HG03108 (cell line): ENCODE results near the gene ADCY9.
A peak's percentile ranks its signal among the peaks of the same experiment; 100 is the strongest.
"Not testable (repeated sequence)": the region's sequence is repeated elsewhere in the genome, so short reads cannot be mapped to it uniquely, and the experiment has no call there.

Experiments used
- ATAC-seq: cut with Tn5 transposase; IDR thresholded peaks from one replicate; pipeline ENCODE4 v1.9.1; 2021; ENCODE audit warnings: moderate library complexity; ENCODE audit not compliant: unreplicated experiment

ADCY9 gene

DNA sequence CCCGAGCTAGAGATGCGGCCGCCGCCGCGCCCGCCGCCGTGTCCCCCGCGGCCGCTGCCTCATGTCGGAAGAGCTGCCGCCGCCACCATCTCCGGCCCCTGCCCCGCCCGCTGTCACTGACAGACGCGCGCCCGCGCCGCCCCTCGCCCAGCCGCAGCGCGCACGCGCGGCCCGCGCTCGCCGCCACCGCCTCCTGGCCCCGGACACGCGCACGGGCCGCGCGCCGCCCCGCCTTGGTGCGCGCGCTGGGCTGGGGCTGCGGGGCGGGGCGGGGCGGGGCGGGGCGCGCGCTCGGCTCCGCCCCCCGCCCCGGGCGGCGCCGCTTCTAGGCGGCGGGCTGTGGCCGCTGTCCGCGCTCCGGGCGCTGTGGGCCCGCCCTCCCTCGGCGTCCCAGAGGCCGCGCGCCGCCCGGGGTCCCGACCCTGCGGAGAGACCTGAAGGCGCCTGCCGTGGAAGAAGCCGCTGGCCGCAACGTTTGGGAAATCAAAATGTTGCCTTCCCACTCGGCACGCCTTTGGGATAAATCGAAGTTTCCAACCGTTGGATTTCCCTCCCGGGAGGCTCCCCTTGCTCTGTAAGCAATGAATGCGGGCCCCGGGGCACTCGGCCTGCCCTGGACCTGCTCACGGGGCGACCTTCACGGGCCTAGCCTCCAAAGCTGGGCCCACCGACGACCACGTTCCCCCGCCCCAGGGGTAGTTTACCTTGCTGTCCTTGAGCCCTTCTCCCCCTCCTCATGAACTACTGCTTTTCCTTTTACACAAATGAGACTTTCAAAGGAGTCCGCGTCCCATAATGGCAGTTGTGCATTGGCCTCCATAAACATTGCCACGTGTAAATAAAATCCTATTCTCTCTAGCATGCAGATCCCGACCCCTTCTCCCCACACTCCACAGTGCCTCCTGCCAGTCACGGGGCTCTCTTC, at the start of gene ADCY9:
Gene ADCY9, minus strand, starts transcription at position 118 of the 925 bp plus-strand sequence. CDS start 1,000 bp downstream, outside the sequence.
- peak; percentile 52 for ATAC-seq

DNA sequence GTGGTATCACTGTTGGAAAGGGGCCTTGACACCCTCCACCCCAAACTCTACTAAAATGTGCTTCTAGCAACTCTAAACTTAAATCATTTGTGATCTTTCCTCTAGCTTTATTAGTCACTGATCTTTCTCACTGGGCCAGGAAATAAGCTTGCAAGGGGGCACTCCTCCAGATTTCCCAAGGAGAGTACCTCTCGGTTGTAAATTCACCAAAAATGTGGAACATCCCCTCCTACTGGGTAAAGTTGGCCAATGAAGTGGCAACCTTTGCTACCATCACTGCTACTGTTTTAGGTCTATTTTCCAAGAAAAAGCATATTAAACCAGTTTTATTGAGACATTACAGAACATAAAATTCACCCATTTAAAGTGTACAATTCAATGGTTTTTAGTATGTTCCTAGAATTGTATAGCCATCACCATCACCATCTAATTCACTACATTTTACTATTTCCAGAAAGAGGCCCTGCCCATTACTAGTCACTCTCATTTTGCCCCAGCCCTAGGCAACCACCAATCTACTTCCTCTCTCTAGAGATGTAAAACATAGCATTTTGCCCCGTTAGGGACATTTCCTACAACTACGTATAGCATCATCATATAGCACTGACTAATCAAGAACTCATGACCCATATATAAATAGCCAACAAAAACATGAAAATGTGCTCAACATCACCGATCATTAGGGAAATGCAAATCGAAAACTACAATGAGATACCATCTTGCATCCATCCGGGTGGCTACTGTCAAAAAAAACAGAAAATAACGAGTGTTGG, 44.6 kb upstream of the ADCY9 start:
- no peak for ATAC-seq

DNA sequence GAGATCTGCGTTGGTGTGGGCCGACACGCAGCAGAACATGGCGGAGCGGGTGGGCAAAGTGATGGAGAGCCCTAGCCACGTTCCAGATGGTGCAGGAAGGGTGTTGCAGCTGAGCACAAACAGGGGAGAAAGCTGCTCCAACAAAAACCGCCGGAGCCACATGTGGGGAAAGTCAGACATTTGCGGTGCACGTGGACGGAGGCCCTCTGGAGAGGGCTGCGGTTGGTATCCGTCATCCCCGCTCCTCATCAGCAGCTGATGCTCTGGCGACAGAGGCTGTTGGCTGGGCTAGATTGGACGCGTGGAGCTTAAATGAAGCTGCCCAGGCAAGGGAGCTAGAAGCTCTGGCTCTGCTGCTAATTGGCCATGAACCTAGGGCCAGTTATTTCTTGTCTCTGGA, 43.5 kb upstream of the ADCY9 start:
- no peak for ATAC-seq

DNA sequence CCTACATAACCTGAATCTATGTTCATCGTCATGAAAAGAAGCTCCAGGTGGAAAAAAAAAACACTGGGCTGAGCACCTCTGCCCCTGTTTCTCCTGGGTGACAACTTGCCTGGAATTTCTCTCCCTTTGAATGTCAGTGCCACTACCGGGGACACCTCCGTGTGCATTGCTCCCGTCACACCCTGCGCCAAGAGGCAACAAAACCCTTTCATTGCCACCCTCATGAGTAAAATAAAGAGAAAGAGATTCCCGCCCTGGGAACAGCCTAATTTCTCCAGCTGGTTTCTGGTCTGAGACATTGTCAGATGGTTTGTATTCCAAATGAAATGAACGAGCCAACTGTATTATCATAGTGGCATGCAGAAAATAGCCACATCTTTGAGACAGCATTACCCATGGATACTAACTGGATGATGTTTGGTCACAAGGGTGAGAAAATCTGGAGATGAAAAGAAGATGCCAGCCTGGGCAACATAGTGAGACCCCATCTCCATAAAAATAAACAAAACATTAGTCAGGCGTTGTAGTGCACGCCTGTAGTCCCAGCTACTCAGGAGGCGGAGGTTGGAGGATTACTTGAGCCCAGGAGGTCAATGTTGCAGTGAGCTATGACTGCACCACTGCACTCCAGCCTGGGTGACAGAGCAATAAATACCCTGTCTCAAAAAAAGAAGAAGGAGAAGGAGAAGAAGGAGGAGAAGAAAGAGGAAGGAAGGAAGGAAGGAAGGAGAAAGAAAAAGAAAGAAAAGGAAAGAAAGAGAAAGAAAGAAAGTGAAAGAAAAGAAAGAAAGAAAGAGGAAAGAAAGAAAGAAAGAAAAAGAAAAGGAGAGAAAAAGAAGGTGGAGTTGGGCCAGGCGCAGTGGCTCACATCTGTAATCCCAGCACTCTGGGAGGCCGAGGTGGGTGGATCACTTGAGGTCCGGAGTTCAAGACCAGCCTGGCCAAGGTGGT, 42.2 kb upstream of the ADCY9 start:
- ATAC-seq = no peak

DNA sequence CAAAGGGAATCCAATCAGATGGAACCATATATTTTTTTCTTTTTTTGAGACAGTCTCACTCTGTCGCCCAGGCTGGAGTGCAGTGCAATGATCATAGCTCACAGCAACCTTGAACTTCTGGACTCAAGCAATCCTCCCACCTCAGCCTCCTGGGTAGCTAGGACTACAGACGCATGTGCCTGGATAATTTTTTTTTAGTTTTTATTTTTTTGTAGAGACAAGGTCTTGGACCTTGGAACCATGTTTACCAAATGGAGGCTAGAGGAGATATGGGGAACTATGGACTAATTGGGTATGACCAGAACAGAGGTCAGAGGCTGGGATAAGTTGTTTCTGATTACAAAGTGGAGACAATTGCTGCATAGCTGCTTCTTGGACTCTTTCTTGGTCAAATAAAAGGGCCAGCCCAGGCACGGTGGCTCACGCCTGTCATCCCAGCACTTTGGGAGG, 41.2 kb upstream of the ADCY9 start:
- no peak for ATAC-seq

DNA sequence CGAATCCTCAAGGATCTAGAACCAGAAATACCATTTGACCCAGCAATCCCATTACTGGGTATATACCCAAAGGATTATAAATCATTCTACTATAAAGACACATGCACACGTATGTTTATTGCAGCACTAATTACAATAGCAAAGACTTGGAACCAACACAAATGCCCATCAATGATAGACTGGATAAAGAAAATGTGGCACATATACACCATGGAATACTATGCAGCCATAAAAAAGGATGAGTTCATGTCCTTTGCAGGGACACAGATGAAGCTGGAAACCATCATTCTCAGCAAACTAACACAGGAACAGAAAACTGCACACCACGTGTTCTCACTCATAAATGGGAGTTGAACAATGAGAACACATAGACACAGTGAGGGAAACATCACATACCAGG, 40.3 kb upstream of the ADCY9 start:
- ATAC-seq = not testable (repeated sequence)

DNA sequence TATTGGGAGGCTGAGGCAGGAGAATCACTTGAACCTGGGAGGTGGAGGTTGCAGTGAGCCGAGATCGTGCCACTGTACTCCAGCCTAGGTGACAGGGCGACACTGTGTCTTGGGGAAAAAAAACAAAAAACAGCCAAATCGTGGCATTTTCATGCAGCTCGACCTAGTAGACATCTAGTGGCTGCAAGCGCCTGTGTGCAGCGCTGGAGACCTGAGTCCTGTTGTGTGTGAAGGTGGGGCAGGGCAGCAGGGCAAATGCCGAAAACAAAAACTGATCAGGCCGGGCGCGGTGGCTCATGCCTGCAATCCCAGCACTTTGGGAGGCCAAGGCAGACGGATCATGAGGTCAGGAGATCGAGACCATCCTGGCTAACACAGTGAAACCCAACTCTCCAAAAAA, 37.1 kb upstream of the ADCY9 start:
- not testable (repeated sequence) for ATAC-seq

DNA sequence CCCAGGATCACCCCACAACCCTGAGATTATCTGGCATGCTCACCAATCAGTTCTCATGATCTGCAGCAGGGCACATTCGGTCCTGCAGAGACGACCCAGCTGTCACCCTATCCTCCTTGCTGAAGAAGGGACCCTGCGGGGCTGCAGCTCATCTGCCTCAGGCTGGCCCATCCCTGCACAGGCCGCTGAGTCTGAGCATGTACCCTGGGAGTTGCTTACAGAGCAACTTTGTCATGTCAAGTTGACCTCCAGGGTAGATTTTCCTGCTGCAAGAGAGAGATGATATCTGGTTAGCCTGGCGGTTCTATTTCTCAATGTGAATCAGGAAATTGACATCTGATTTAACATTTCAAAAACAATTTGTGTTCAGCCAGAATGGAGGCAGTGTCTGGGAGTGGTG, 36.0 kb upstream of the ADCY9 start:
- no peak for ATAC-seq

DNA sequence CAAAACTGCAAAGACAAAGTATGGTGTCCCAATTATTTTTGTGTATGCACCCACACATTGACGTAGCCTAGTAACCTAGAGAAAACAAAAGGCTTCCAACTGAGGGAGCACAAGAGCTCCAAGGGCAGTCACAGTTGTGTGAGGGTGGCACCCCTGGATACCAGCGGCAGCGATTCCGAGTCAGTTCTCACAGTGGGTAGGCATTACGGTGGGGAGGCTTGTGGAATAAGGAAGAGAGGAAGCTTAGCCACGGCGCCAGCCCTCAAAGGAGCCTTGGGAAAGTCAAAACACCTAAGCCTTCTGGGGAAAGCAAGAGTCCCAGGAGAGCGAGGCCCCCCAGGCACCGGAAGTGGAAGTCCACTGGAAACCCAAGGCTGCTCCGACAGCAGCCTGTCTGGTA, 31.0 kb upstream of the ADCY9 start:
- no peak for ATAC-seq

DNA sequence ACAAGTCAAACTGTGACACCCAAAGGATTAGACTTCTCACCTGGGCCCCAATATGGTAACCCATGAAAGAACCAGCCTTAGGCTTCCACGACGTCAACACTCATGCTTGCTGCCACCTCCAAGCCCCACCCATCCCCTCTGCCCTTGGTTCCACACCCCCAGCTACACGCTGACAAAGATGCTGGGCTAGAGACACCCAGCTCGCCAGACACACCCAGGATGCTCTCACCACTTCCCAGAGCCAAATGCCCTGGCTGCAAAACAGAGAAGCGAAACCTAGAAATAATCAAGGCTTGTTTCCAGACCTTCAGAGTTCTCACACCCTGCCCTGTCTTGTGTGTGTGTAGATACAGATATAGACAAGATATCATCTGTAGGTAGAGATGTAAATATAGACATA, 26.0 kb upstream of the ADCY9 start:
- peak; percentile 33 for ATAC-seq

DNA sequence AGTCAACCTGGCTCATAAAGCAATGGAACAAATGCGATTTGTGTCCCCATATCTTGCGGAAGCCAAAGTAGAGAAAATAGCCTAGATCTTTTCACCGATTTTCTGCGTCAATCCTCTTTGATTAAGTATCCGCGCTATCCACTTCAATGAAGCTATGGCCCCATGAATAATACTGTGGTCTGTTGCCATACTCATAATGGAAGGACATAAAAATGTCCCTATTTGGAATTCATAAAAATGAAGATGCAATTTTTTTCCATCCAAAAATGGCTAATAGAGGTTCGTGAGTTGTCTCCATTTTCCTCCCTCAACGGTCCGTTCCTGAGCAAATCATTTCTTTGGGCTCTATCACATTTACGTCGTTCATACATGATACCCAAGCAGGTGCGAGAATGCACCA, 25.4 kb upstream of the ADCY9 start:
- ATAC-seq = no peak

DNA sequence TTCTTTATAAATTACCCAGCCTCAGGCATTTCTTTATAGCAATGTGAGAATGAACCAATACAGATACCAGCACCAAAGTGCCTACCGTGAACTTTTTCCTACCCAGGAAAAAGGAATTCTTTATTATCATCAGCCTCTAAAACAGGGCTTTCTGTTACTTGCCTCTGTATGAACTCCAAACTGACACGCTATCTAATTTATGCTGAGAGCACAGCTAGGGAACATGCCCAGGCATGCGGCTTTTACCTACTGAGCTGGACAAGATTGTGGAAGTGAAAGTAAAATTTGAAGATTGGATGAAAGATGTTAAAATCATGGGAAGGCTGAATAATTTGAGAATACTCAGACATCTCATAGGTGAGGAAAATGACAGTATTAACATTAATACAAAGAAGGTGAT, 24.4 kb upstream of the ADCY9 start:
- ATAC-seq = no peak

DNA sequence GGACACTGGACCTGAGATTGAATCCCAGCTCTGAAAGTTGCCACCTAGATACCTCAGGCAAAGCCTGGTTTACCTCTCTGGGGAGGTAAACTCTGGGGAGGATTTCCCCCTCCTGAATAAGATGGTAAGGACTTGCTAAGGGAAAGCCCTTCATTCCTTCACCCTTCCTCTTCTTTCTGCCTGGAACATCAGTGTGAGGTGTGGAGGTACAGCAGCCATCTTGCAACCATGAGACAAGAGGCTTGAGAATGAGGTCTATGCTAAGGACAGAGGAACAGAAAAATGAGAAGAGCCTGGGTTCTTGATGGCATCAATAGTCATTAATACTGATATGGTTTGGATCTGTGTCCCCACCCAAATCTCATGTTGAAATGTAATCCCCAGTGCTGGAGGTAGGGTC, 23.7 kb upstream of the ADCY9 start:
- no peak for ATAC-seq

DNA sequence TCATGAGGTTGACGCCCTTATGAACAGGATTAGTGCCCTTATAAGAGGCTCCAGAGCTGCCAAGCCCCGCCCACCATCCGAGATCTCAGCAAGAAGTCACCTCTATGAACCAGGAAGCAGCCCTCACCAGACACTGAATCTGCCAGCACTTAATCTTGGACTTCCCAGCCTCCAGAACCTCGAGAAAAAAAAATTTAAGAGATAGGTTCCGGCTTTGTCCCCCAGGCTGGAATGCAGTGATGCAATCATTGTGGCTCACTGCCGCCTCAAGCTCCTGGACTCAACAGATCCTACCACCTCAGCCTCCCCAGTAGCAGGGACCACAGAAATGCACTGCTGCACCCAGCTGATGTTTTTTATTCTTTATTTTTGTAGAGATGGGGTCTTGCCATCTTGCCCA, 22.5 kb upstream of the ADCY9 start:
- ATAC-seq = no peak

DNA sequence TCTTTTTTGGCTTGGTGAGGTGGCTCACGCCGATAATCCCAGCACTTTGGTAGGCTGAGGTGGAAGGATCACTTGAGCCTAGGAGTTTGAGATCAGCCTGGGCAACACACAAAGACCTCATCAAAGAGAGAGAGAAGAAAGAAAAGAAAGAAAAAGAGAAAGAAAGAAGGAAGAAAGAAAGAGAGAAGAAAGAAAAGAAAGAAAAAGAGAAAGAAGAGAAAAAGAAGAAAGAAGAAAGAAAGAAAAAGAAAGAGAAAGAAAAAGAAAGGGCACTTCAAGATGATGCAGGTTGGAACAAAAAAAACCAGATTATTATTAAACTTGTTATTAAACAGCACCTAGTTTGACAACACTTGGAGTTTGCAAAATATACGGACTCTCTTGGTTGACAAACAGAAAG, 21.2 kb upstream of the ADCY9 start:
- ATAC-seq = no peak

DNA sequence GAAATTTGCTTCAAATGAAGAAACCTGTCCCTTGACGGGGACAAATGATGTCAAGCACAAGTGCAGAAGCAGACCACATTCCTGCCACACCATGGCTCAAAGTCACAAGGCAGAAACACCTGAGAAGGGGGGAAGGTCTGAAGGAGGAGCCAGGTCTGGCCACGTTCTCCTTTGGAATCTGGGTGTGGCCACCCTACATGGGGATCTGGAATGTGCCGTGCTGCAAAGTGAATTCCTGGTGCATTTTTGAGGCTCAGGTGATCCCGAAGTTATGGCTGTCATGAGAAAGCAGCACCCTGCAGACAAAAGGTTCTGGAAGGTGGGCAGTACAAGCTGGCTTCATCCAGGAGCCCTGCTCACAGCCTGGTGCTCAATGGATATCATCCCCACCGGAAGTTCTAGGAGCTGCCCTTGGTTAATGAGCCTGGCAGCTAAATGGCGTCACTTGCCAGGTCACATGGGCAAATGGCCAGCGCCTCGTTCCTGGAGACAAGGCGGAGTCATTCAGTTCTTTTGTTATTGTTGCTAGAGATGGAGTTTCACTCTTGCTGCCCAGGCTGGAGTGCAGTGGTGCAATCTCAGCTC, 20.1 kb upstream of the ADCY9 start:
- ATAC-seq = no peak

DNA sequence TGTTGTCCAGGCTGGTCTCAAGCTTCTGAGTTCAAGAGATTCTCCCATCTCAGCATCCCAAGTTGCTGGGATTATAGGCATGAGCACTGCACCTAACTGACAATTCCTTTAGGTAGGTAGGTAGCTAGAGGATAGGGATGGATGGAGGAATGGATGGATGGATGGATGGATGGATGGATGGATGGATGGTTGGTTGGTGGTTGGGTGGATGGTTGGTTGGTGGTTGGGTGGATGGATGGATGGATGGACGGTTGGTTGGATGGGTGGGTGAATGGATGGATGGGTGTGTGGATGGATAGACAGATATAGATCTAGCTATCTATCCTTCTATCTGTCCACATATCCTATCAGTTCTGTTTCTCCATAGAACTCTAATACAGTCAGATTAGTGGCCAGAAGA, 19.3 kb upstream of the ADCY9 start:
- ATAC-seq = no peak

DNA sequence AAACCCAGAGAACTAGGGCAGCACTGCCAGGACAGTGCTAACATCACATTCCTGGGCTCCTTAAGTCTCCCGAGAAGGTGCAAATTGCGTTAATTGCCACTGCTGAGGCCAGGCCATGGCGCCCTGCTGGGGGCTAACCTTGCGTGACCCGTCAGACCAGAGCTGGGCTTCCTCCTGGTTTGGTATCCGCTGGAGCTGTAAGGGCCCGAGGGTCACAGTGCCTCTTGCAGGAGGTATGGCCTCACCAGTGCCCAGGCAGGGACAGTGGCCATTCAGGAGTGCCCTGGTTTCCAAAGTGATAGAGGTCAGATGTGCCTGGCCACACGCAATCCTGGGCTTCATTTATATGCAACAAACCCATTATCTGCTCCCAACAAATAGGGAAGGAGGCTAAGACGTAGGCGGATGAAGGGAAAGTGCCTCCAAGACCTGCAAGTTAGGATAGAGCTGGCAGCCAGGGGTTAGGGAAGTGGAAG, 17.7 kb upstream of the ADCY9 start:
- no peak for ATAC-seq

DNA sequence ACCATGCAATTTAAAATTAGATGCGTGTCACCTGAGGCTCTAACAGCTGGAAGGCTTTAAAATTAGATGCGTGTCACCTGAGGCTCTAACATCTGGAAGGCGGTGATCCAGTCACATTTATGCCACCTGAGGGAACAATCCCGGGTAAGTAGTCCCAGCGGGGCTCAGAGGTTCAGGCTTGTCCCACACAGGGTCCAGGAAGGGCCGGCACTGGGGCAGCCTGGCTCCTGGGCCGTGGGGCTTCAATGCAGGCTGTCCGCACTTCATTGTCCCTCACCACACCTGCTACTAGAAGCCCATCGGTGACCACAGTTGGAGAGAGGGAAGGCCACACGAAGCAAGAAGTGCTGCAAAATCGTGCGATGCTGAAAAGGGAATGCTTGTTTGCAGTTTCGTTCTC, 15.4 kb upstream of the ADCY9 start:
- ATAC-seq = no peak

DNA sequence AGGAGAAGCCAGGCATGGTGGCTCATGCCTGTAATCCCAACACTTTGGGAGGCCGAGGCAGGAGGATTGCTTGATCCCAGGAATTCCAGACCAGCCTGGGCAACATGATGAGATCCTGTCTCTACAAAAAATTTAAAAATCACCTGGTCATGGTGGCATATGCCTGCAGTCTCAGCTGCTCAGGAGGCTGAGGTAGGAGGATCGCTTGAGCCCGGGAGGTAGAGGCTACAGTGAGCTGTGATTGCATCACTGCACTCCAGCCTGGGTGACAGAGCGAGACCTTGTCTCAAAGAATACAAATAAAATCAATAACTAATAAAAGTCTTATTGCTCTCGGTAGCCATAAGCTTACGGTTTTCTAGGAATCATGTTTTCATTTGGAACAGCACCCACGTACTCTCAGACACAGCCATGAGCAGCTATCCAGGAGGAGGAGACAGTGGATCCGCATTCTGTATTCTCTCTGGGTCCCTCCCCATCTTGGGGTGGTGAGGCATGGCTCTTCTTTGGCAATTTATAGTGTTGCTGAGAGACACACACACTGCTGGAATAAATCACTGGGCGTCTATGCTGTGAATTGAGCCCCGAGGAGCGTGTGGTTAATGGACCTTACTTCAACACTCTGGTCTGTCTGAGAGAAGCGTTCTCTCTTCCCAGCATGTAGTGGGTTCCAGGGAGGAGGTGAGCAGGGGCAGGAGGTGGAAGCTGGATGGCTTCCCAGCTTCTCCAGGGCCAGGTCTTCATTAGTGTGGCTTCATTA, 8.5 kb upstream of the ADCY9 start:
- ATAC-seq = no peak
